GM21515 (cell line): ENCODE data around the gene CDH11.

Experiments used
- ATAC-seq: cut with Tn5 transposase; IDR thresholded peaks from one replicate; pipeline ENCODE4 v1.9.1; 2021; ENCODE audit not compliant: unreplicated experiment

The CDH11 gene

GRCh38 chr16:64983963-64984362, 137.9 kb downstream of the CDH11 start:
- ATAC-seq = no peak

GRCh38 chr16:64983231-64983630, 138.6 kb downstream of the CDH11 start:
- no peak for ATAC-seq

- ATAC-seq = no peak
Measured at GRCh38 chr16:64982581-64982980, 139.3 kb downstream of the CDH11 start.

DNA sequence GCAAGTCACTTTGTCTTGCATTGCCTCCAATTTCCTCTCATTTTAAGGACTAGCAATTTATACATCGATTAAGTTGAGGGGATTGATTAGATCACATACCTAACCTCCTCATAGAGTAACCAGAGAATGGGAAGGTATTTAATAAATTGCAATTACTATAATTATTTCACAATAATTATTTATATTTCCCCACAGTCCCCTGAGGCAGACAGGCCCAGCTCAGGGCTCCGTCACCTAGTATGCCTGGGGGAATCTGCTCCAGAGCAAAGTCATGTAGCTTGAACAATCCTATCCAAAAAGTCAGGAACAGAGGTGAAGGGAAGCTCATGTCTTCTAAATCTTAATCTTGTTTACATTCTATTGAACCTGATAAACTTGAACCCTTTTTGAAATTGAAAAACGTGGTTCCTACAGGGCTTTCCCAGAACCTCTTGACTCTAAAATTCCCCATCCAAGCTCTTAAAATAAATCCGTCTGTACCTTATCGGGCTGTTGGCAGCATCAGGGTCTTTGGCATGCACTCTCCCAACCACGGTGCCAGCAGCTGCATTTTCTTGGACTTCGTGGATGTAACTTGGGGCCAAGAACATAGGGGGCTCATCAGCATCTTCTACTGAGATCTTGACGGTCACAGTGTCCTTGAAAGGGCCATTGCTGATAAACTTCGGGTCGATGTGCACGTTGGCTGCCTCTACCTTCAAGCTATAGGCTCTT, 140.1 kb downstream of the CDH11 start:
- ATAC-seq = no peak

- no peak for ATAC-seq
Measured at GRCh38 chr16:64977206-64977920, 144.5 kb downstream of the CDH11 start.

- no peak for ATAC-seq
Measured at GRCh38 chr16:64975821-64976220, 146.0 kb downstream of the CDH11 start.

DNA sequence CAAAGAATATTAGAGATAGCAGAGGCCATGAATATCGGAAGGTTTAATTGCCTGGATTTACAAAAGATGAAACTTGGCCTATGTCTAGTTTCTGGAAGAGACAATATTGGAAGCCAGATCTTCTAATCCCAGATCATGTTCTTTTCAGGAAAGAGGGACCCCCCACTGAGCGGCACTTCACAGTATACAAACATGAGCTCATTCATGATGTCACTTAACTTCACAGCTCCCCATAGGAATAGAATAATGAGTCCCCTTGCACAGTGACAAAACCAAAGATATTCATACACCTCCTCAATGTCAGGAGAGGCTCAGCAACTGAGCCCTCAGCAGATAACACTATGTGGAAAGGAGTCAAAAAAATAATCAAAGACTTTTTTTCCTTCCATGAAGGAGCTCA, 147.5 kb downstream of the CDH11 start:
- no peak for ATAC-seq

DNA sequence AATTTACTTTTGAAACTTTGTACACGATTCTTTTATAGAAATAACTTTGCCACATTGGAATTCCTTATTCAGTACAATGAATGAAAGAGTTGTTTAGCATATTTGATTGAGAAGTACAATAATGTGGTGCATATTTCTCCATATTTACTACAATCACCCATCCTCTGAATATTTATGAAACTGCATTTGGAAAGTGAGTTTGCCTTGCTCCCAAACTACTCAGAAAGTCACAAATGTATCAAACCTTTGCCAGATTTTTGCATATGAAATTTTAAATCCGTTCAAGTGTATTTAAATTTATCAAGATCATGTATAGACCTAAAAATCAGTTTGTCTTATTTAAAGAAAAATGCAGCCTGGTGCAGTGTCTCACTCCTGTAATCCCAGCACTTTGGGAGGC, 148.7 kb downstream of the CDH11 start:
- no peak for ATAC-seq

- ATAC-seq = no peak
Measured at GRCh38 chr16:64971171-64971570, 150.7 kb downstream of the CDH11 start.

DNA sequence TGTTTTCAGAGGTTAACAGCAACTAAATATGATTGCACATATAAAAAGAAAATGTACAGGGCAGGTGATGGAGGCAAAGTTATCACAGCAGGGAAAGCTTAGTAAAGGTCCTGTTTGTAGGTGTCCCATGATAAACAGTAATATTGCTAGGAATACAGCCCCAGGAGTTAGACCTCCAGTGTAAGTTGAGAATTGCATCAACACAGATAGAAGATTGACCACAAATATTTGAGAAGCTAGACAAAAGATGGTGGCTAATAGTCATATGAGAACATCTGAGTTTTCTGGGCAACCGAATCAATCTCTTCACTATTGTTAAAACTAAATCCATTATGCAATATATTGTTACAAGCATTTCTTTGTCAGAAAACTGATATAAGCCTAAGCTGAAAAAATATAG, 152.6 kb downstream of the CDH11 start:
- ATAC-seq = no peak

DNA sequence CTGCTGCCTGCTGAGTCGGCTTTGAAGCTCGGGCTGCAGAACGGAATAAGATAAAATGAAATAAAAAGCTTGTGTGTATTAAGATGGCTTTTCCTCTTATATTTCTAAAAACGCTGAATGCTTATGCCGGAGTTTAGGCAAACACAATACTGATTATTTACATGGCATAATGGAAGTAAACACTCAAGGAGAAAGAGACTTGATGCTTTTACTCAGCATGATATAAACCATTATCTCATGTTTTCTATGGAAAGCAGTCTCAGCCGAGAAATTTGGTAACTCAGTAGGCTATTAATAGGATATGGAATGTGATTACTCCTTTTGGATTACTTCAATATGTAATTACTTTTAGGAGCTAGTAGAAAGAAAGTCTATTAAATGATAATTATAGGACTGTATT, 153.3 kb downstream of the CDH11 start:
- ATAC-seq = no peak

GRCh38 chr16:64964126-64964540, 157.7 kb downstream of the CDH11 start:
- no peak for ATAC-seq

DNA sequence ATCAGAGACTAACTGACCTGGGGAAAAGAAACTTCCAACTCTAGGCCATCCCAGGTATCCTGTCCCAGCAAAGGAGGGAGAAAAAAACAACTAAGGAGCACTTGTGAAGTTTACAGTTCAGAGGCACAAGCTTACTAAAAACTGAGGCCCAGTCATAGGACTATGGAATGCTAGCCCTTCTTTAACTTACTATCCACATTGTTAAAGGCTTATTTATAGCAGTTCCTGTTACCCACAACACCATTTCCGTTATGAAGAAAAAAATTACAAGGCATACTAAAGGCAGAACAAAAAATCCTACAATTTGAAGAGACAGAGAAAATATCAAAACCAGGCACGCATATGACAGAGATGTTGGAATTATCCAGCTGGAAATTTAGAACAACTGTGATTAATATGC, 159.1 kb downstream of the CDH11 start:
- no peak for ATAC-seq

GRCh38 chr16:64957246-64957645, 164.6 kb downstream of the CDH11 start:
- no peak for ATAC-seq

GRCh38 chr16:64952177-64952576, 169.7 kb downstream of the CDH11 start:
- ATAC-seq = no peak

DNA sequence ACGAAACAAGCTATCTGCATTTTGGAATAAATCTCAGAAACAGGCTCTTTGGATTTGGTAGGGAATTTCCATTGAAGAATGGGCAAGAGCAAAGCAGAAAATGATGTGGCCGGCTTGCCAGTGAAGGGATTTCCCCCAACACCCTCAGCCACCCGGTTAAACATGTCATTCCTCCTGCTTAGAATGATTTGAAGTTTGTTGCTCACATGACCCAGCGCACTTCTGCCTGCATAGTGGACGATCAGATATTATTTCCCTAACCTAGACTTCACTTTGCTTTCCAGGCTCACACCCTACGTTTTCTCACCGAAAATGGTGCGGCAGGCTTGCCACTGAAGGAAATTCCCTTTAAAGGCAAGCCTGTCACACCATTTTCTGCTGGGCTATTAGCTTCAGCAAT, 170.7 kb downstream of the CDH11 start:
- no peak for ATAC-seq

- no peak for ATAC-seq
Measured at GRCh38 chr16:64950731-64951130, 171.1 kb downstream of the CDH11 start.

GRCh38 chr16:64950262-64950661, 171.6 kb downstream of the CDH11 start:
- no peak for ATAC-seq

DNA sequence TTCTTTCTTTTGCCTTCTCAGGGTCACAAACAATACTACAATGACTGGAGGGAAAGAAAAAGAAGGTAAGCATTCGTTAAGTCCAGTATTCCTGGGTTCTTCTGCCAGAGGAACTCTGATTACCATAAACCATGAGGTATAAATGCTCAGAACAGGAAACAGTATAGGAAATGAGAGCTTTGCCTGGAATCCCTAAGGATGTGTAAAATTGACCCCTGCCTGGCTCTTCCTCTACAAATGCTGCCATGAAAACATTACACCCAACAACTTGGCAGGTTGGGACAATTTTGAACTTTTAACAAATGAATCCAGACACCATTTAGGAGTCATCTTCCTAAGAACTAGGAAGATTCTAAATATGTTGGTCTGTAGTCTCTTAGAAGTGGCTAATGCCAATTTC, 173.8 kb downstream of the CDH11 start:
- no peak for ATAC-seq

DNA sequence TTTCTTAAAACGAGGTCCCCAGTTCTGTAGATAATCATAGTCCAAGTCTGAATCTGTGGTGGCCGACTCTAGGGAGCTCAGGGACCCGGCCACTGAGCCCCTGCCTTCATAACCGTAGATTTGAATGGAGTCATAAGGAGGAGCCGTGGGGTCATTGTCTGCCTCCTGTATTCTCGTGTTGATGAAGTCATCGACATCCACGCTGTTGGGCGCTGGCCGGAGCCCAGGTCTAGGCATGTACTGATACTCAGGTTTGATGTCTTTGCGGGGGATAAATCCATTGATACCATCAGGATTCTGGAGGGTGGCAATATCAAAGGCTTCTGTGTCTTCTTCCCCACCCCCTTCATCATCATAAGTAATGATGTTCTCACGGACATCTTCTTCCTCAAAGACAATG, 174.2 kb downstream of the CDH11 start:
- ATAC-seq = no peak

- no peak for ATAC-seq
Measured at GRCh38 chr16:64933885-64934284, 188.0 kb downstream of the CDH11 start.

- no peak for ATAC-seq
Measured at GRCh38 chr16:64926476-64926875, 195.4 kb downstream of the CDH11 start.

DNA sequence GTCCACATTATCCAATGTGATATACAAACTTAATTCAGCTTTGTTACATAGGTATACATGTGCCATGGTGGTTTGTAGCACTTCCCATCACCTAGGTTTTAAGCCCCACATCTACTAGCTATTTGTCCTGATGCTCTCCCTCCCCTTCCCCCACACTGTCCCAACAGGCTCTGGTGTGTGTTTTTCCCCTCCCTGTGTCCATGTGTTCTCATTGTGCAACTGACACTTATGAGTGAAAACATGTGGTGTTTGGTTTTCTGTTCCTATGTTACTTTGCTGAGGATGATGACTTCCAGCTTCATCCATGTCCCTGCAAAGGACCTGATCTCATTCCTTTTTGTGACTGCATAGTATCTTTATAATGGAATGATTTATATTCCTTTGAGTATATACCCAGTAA, 196.7 kb downstream of the CDH11 start:
- no peak for ATAC-seq
